Esophagus muscularis mucosa (tissue), 4 donors: Measurements from ENCODE around the gene SNX9.

Experiments used
- CTCF ChIP-seq, 3 experiments: fragments of 200-600 bp in 2 of 3; fragments of 450-650 bp in 1 of 3; sonication (generic) in 2 of 3; IDR thresholded peaks; one replicate each; pipeline ENCODE4 v1.5.1; 2017 to 2019; ENCODE audit warnings: antibody characterized with exemption in 3 of 3, mild to moderate bottlenecking in 2 of 3, moderate library complexity in 1 of 3
- EP300 ChIP-seq: sonication (generic); formaldehyde crosslinking; IDR thresholded peaks from one replicate; pipeline ENCODE4 v1.6.1; 2017; ENCODE audit warnings: antibody characterized with exemption
- POLR2A ChIP-seq: fragments of 450-650 bp; IDR thresholded peaks from one replicate; pipeline ENCODE4 v1.6.1; 2017; ENCODE audit warnings: antibody characterized with exemption, moderate library complexity, mild to moderate bottlenecking, low read depth
- POLR2AphosphoS5 ChIP-seq, 2 donors: sonication (generic); formaldehyde crosslinking; IDR thresholded peaks; one replicate each; pipeline ENCODE4 v1.6.1; 2017; ENCODE audit warnings: antibody characterized with exemption in 2 of 2

GRCh38 chr6:157798851-157799250 is 24.2 kb upstream of the SNX9 start:
- TF ChIP-seq POLR2A (no peak), CTCF (IDR thresholded peaks at IDR 0.05) (no peak), POLR2AphosphoS5 (IDR thresholded peaks at IDR 0.05) (no peak), EP300 (no peak)
